BLaER1 treated with 17β-estradiol and CSF1 and Interleukin-3, amounts not matched to agents 10 nM and 100 nM (cell line): ENCODE measurements around the gene VEGFC.

Experiments used
- H3K27ac ChIP-seq, 11 experiments: shearing (Covaris generic); formaldehyde crosslinking; 2 replicates each; pipeline ENCODE4 v1.8.1; 2022
- H3K27me3 ChIP-seq, 11 experiments: shearing (Covaris generic); formaldehyde crosslinking; 2 replicates each; pipeline ENCODE4 v1.8.1; 2022
- H3K36me3 ChIP-seq, 11 experiments: shearing (Covaris generic); formaldehyde crosslinking; 2 replicates each; pipeline ENCODE4 v1.8.1; 2022
- H3K4me1 ChIP-seq, 10 experiments: shearing (Covaris generic); formaldehyde crosslinking; 2 replicates each; pipeline ENCODE4 v1.8.1; 2022
- H3K4me2 ChIP-seq, 11 experiments: shearing (Covaris generic); formaldehyde crosslinking; 2 replicates each; pipeline ENCODE4 v1.8.1; 2022
- H3K4me3 ChIP-seq, 10 experiments: shearing (Covaris generic); formaldehyde crosslinking; 2 replicates each; pipeline ENCODE4 v1.8.1; 2022
- H3K9ac ChIP-seq, 11 experiments: shearing (Covaris generic); formaldehyde crosslinking; 2 replicates each; pipeline ENCODE4 v1.8.1; 2022
- H3K9me3 ChIP-seq, 11 experiments: shearing (Covaris generic); formaldehyde crosslinking; replicated peaks in 1 of 11; 2 replicates each; pipeline ENCODE4 v1.8.1; 2022
- H4K20me1 ChIP-seq, 11 experiments: shearing (Covaris generic); formaldehyde crosslinking; 2 replicates each; pipeline ENCODE4 v1.8.1; 2022
- Cebpa-rat ChIP-seq, 11 experiments: shearing (Covaris generic); IDR thresholded peaks; 2 replicates each; pipeline ENCODE4 v1.8.1; 2022

Gene VEGFC

DNA sequence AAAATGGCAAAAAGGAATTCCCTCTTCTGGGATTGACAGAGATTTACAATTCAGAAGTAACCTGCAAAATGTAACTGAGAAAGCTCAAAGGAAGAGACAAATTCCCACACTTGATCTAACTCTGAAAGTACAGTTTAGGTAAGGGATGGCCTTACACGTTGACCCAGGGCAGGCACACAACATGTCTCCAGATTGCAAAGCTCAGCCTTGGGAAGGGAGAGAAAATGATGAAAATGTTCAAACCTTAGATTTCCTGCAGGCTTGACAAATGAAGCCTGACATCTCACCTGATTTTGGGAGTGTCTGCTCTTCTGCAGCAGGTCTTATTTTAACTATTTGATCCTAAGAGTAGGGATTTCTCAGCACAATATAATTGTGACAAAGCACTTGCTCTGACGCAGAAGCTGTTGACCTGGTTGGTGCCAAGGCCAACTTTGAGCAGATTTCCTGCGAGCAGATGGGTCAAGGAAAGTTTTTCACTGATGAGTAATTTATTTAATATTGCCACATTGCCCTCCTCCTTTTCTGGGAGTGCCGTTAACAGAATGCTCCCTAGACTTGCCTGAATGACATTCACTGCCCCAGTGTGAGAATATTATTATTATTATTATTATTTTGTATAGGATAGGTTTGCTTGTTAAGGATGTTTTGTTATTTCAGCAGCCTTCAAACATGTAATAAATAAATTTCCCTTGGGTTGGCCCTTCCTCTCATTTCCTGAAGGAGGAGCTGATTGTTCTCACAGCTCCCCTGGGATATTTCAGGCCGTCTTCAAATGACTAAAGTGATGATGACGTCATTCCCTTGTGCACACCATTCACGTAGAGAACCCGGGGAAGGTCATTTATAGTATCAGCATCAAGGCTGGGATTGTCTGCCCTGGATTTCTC, 157.1 kb downstream of the VEGFC start:
- no peak overlapping the region for H3K4me3 ChIP-seq
- peaks cover 0 to 5% (median 0%) of the 10 kb centered on the region in 10 experiments; a peak in 3 of 20 replicates for H3K4me1 ChIP-seq
- H3K9ac ChIP-seq, result no peak overlapping the region
- 0 out of 22 replicates have a peak, but pooled peaks cover 0 to 4% (median 0%) of the 10 kb centered on the region in 11 experiments for H3K9me3 ChIP-seq
- H3K27ac ChIP-seq, result no peak overlapping the region
- no peaks in the 10 kb centered on the region for H4K20me1 ChIP-seq
- H3K36me3 ChIP-seq, result no peaks in the 10 kb centered on the region
- TF ChIP-seq Cebpa-rat (IDR thresholded peaks at IDR 0.05), result no peak
- H3K4me2 ChIP-seq, result peak overlapping the region in 3 of 11 experiments; percentile 9 to 26 (median 24); a peak in 3 of 22 replicates
- H3K27me3 ChIP-seq, result no peaks in the 10 kb centered on the region
